NCI-H1417 (cell line): Measurements from ENCODE around the gene DLK1.
A peak's percentile ranks its signal among the peaks of the same experiment; 100 is the strongest.

Experiments used
- DNase-seq, 3 experiments: peaks; one replicate each; lab custom pipeline; 2025; lab: John Stamatoyannopoulos, UW

Gene DLK1

GRCh38 chr14:100734031-100734990 lies 7.6 kb downstream of the DLK1 start:
- DNase-seq, result peak in 2 of 3 experiments; percentile 48 to 73

- no peak for DNase-seq
These were observed 8.6 kb downstream of the DLK1 start for GRCh38 chr14:100735271-100735670.

- DNase-seq, result no peak
These were observed 9.8 kb downstream of the DLK1 start for GRCh38 chr14:100736269-100737180.

GRCh38 chr14:100737526-100737925 lies 10.8 kb downstream of the DLK1 start:
- DNase-seq, result no peak

- no peak for DNase-seq
These were observed 11.6 kb downstream of the DLK1 start for GRCh38 chr14:100738269-100738691.

- no peak for DNase-seq
These were observed 12.0 kb downstream of the DLK1 start for GRCh38 chr14:100738704-100739131.

- no peak for DNase-seq
These were observed 12.6 kb downstream of the DLK1 start for GRCh38 chr14:100739306-100739705.

GRCh38 chr14:100740196-100740825 lies 13.6 kb downstream of the DLK1 start:
- no peak for DNase-seq

GRCh38 chr14:100740929-100741328 lies 14.2 kb downstream of the DLK1 start:
- no peak for DNase-seq

GRCh38 chr14:100741966-100742365 lies 15.3 kb downstream of the DLK1 start:
- no peak for DNase-seq

- no peak for DNase-seq
These were observed 19.6 kb downstream of the DLK1 start for GRCh38 chr14:100746326-100746725.

- peak; percentile 63 to 91 (median 71) for DNase-seq
These were observed 20.4 kb downstream of the DLK1 start for GRCh38 chr14:100747021-100747586.

GRCh38 chr14:100747736-100748135 lies 21.0 kb downstream of the DLK1 start:
- DNase-seq, result no peak

- DNase-seq, result no peak
These were observed 21.7 kb downstream of the DLK1 start for GRCh38 chr14:100748403-100748802.

- DNase-seq, result no peak
These were observed 22.3 kb downstream of the DLK1 start for GRCh38 chr14:100748944-100749343.

- DNase-seq, result no peak
These were observed 23.4 kb downstream of the DLK1 start for GRCh38 chr14:100749967-100750597.

GRCh38 chr14:100750762-100751699 lies 24.3 kb downstream of the DLK1 start:
- DNase-seq, result no peak

- no peak for DNase-seq
These were observed 27.3 kb downstream of the DLK1 start for GRCh38 chr14:100754020-100754419.

- no peak for DNase-seq
These were observed 29.0 kb downstream of the DLK1 start for GRCh38 chr14:100755649-100756048.

- peak in 1 of 3 experiments; percentile 75 for DNase-seq
These were observed 34.8 kb downstream of the DLK1 start for GRCh38 chr14:100761481-100761880.
